Stimulated activated CD4-positive, alpha-beta T cell treated with anti-CD3 and anti-CD28 coated beads, Interleukin-1b, Interleukin-23, amount 100 ng/mL, for 24 hours (primary cell): Measurements from ENCODE around the gene TRIM15.
"Not testable (repeated sequence)": the region's sequence is repeated elsewhere in the genome, so short reads cannot be mapped to it uniquely, and the experiment has no call there.

Experiments
- DNase-seq, 4 experiments: peaks; one replicate each; pipeline ENCODE4 v3.0.0-alpha.2; 2020; ENCODE audit warnings: low read depth in 4 of 4, low spot score in 1 of 4

The TRIM15 gene

GRCh38 chr6:30198166-30199084, 35.1 kb downstream of the TRIM15 start:
- no peak for DNase-seq

- no peak for DNase-seq
Measured at GRCh38 chr6:30200551-30201281, 37.4 kb downstream of the TRIM15 start.

- no peak for DNase-seq
Measured at GRCh38 chr6:30202366-30202765, 39.0 kb downstream of the TRIM15 start.

- no peak for DNase-seq
Measured at GRCh38 chr6:30204116-30204515, 40.8 kb downstream of the TRIM15 start.

- no peak for DNase-seq
Measured at GRCh38 chr6:30206152-30206551, 42.8 kb downstream of the TRIM15 start.

- DNase-seq = no peak
Measured at GRCh38 chr6:30206799-30207618, 43.7 kb downstream of the TRIM15 start.

- no peak for DNase-seq
Measured at GRCh38 chr6:30207619-30208295, 44.4 kb downstream of the TRIM15 start.

GRCh38 chr6:30211306-30211705, 48.0 kb downstream of the TRIM15 start:
- no peak for DNase-seq

- no peak for DNase-seq
Measured at GRCh38 chr6:30211899-30212298, 48.6 kb downstream of the TRIM15 start.

- peak; percentile 87 to 95 (median 90) for DNase-seq
Measured at GRCh38 chr6:30212865-30213666, 49.7 kb downstream of the TRIM15 start, which contains the start of gene TRIM26. Gene TRIM26 (minus strand): TSS chr6:30213406. CDS start chr6:30199103, 14,303 bp downstream.

- DNase-seq = no peak
Measured at GRCh38 chr6:30213667-30213956, 50.3 kb downstream of the TRIM15 start.

- DNase-seq = peak in 3 of 4 experiments; percentile 12 to 59 (median 54)
Measured at GRCh38 chr6:30213957-30214656, 50.8 kb downstream of the TRIM15 start.

GRCh38 chr6:30214657-30214982, 51.3 kb downstream of the TRIM15 start:
- no peak for DNase-seq

- no peak for DNase-seq
Measured at GRCh38 chr6:30216096-30216495, 52.8 kb downstream of the TRIM15 start.

- DNase-seq = peak in 1 of 4 experiments; percentile 21
Measured at GRCh38 chr6:30219244-30219643, 55.9 kb downstream of the TRIM15 start.

- DNase-seq = not testable (repeated sequence)
Measured at GRCh38 chr6:30221395-30221794, 58.0 kb downstream of the TRIM15 start.

- DNase-seq = not testable (repeated sequence)
Measured at GRCh38 chr6:30221956-30222355, 58.6 kb downstream of the TRIM15 start.
